ENCODE measurements around the gene ADO.

ADO gene

GRCh38 chr10:62817766-62818425 is 13.4 kb downstream of the ADO start:
- H3K27me3 ChIP-seq (replicated peaks; ENCODE audit: control insufficient read depth, insufficient read depth, low read length), result peaks cover 1% of the 10 kb centered on the region
- H3K4me3 ChIP-seq (replicated peaks; ENCODE audit: low read depth, low read length), result peak overlapping the region; percentile 68
- H3K36me3 ChIP-seq (ENCODE audit: control insufficient read depth, insufficient read depth, low read length), result peaks cover 7% of the 10 kb centered on the region
- peak; percentile 71 for TF ChIP-seq CTCF (IDR thresholded peaks at IDR 0.05; ENCODE audit: insufficient read depth, low read length, poor library complexity, severe bottlenecking)
- DNase-seq (ENCODE audit: extremely low read depth, insufficient read length), result peak; percentile 88

- DNase-seq (ENCODE audit: extremely low read depth, insufficient read length), result peak; percentile 51
- Histone ChIP-seq H3K36me3 (ENCODE audit: control insufficient read depth, insufficient read depth, low read length) (peaks cover 4% of the 10 kb centered on the region), H3K4me3 (replicated peaks; ENCODE audit: low read depth, low read length) (peak overlapping the region; percentile 43), H3K27me3 (replicated peaks; ENCODE audit: control insufficient read depth, insufficient read depth, low read length) (peaks cover 1% of the 10 kb centered on the region)
- TF ChIP-seq CTCF (IDR thresholded peaks at IDR 0.05; ENCODE audit: insufficient read depth, low read length, poor library complexity, severe bottlenecking), result no peak
Observed at GRCh38 chr10:62818426-62819011, 14.0 kb downstream of the ADO start.

- no peaks in the 10 kb centered on the region for H3K36me3 ChIP-seq (ENCODE audit: control insufficient read depth, insufficient read depth, low read length)
- H3K27me3 ChIP-seq (replicated peaks; ENCODE audit: control insufficient read depth, insufficient read depth, low read length), result peaks cover 1% of the 10 kb centered on the region
- DNase-seq (ENCODE audit: extremely low read depth, insufficient read length), result no peak
- no peak overlapping the region for H3K4me3 ChIP-seq (replicated peaks; ENCODE audit: low read depth, low read length)
- TF ChIP-seq CTCF (IDR thresholded peaks at IDR 0.05; ENCODE audit: insufficient read depth, low read length, poor library complexity, severe bottlenecking), result no peak
Observed at GRCh38 chr10:62819141-62819920, 14.8 kb downstream of the ADO start.

- Histone ChIP-seq H3K27me3 (replicated peaks; ENCODE audit: control insufficient read depth, insufficient read depth, low read length) (peaks cover 1% of the 10 kb centered on the region), H3K36me3 (ENCODE audit: control insufficient read depth, insufficient read depth, low read length) (no peaks in the 10 kb centered on the region), H3K4me3 (replicated peaks; ENCODE audit: low read depth, low read length) (no peak overlapping the region)
- TF ChIP-seq CTCF (IDR thresholded peaks at IDR 0.05; ENCODE audit: insufficient read depth, low read length, poor library complexity, severe bottlenecking), result no peak
- no peak for DNase-seq (ENCODE audit: extremely low read depth, insufficient read length)
Observed at GRCh38 chr10:62820586-62820985, 16.1 kb downstream of the ADO start.

GRCh38 chr10:62826273-62826672 is 21.8 kb downstream of the ADO start:
- DNase-seq (ENCODE audit: extremely low read depth, insufficient read length), result no peak
- Histone ChIP-seq H3K27me3 (replicated peaks; ENCODE audit: control insufficient read depth, insufficient read depth, low read length) (no peaks in the 10 kb centered on the region), H3K36me3 (ENCODE audit: control insufficient read depth, insufficient read depth, low read length) (no peaks in the 10 kb centered on the region), H3K4me3 (replicated peaks; ENCODE audit: low read depth, low read length) (no peak overlapping the region)
- no peak for TF ChIP-seq CTCF (IDR thresholded peaks at IDR 0.05; ENCODE audit: insufficient read depth, low read length, poor library complexity, severe bottlenecking)
